Activated naive CD4-positive, alpha-beta T cell treated with anti-CD3 and anti-CD28 coated beads for 36 hours (primary cell): ENCODE results near the gene TMEM208. TPM values are rescaled to one million over a fixed set of nuclear protein-coding genes. Genes with fewer than 3 reads are reported as not detected.

Experiments
- CTCF ChIA-PET: fragments of 350-600 bp; sonication (Branson Sonifier 250); formaldehyde crosslinking; loops from one replicate; lab custom pipeline; 2021; ENCODE audit warnings: antibody characterized with exemption; lab: Charles Lee
- DNase-seq: peaks from one replicate; pipeline ENCODE4 v3.0.0-alpha.2; 2020
- H3K27ac Mint-ChIP-seq: one replicate; pipeline ENCODE4 v1.8.0; 2021; ENCODE audit warnings: mild to moderate bottlenecking, mixed read lengths
- H3K27me3 Mint-ChIP-seq: one replicate; pipeline ENCODE4 v1.8.0; 2021; ENCODE audit warnings: low read depth, mixed read lengths
- H3K36me3 Mint-ChIP-seq: one replicate; pipeline ENCODE4 v1.8.0; 2021; ENCODE audit warnings: low read depth, mixed read lengths
- H3K4me1 Mint-ChIP-seq: one replicate; pipeline ENCODE4 v1.8.0; 2021; ENCODE audit warnings: low read depth, mixed read lengths
- H3K4me3 Mint-ChIP-seq: one replicate; pipeline ENCODE4 v1.8.0; 2021; ENCODE audit warnings: mild to moderate bottlenecking, moderate library complexity, mixed read lengths
- H3K9me3 Mint-ChIP-seq: one replicate; pipeline ENCODE4 v1.8.0; 2021; ENCODE audit warnings: mixed read lengths
- intact Hi-C: fragments of 100-400 bp; cut with micrococcal nuclease; formaldehyde crosslinking; loops from one replicate; pipeline ENCODE4 v1.15.1; 2023
- total RNA-seq, 2 experiments: library from RNA; stranded (reverse); gene quantifications; one replicate each; pipeline ENCODE4 v1.2.3, GENCODE V29; 2021

Gene TMEM208
- total RNA-seq, 2 experiments from 2014 or later = 24.6 to 29.4 TPM

DNA sequence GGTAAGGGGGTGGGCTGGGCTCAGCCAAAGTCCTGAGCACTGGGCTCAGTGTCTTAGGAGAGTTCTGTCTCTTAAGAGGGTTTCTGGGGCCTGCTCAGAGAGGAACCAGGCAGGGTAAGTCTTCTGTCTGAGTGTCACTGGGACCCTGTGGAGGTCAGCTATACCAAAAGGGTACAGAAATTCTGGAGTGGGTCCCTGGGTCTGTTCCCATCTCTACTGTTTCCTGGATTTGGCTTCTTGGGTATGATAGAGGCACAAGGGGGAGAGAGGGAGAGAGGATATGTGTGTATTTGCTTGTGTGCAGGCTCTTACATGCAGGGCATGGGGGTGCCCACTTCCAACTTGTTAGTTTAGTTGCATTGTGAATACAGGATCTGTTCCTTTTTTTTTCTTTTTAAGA is 33.4 kb upstream of the TMEM208 start:
- CTCF ChIA-PET = interaction anchor here (0.6 to 1.7 kb wide), 3 partner anchors 9 to 216 kb away, joined by 3 to 6 read pairs (median 3); no protein-coding TSS in a partner anchor
- Mint-ChIP-seq H3K27ac (no peak overlapping the region), H3K36me3 (peaks cover 25% of the 10 kb centered on the region), H3K4me1 (peaks cover 43% of the 10 kb centered on the region), H3K4me3 (peak overlapping the region; percentile 86), H3K9me3 (no peaks in the 10 kb centered on the region), H3K27me3 (no peaks in the 10 kb centered on the region)
- intact Hi-C loops = no loop called here
- no peak for DNase-seq

DNA sequence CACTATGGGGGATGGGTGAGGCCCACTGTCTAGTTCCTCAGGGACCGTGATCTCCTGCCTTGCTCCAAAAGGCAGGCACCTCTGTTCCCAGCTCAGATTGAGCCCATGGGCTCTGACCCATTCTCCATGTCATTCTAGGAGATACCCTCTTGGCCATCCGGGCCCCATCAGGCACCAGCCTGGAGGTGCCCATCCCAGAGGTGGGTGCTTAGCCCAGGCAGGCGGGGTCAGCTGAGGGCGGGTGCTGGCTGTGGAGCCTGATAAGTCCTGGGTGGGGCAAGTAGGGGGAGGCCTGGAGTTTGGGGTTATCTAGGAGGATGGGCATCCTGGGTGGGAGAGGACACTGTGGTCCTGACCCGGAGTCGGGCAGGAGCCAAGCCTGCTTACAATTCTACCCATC is 32.7 kb upstream of the TMEM208 start:
- Mint-ChIP-seq H3K36me3 (peaks cover 25% of the 10 kb centered on the region), H3K27ac (no peak overlapping the region), H3K4me3 (peak overlapping the region; percentile 86), H3K27me3 (no peaks in the 10 kb centered on the region), H3K9me3 (no peaks in the 10 kb centered on the region), H3K4me1 (peaks cover 43% of the 10 kb centered on the region)
- DNase-seq = no peak
- CTCF ChIA-PET = interaction anchor here (1.7 kb wide), 1 partner anchor 10 kb away, joined by 6 read pairs; no protein-coding TSS in a partner anchor
- intact Hi-C loops = no loop called here

DNA sequence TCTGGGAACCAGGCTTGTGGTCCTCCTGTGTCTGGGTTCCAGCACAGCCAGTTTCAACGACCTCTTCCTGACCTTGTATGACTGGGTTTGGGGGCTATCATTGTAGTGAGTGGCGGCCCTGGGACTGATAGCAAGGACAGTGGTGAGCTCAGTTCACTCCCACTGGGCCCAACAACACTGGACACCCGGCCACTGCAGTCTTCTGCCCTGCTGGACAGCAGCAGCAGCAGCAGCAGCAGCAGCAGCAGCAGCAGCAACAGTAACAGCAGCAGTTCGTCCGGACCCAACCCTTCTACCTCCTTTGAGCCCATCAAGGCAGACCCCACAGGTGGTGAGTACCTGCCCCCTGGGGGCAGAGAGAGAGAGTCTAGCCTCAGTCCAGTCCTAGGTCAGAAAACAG is 31.3 kb upstream of the TMEM208 start:
- Mint-ChIP-seq H3K27me3 (no peaks in the 10 kb centered on the region), H3K27ac (no peak overlapping the region), H3K4me3 (no peak overlapping the region), H3K36me3 (peaks cover 28% of the 10 kb centered on the region), H3K9me3 (no peaks in the 10 kb centered on the region), H3K4me1 (peaks cover 43% of the 10 kb centered on the region)
- intact Hi-C loops = no loop called here
- no peak for DNase-seq
- CTCF ChIA-PET = interaction anchor here (0.9 kb wide), 1 partner anchor 234 kb away, joined by 3 read pairs; no protein-coding TSS in a partner anchor

DNA sequence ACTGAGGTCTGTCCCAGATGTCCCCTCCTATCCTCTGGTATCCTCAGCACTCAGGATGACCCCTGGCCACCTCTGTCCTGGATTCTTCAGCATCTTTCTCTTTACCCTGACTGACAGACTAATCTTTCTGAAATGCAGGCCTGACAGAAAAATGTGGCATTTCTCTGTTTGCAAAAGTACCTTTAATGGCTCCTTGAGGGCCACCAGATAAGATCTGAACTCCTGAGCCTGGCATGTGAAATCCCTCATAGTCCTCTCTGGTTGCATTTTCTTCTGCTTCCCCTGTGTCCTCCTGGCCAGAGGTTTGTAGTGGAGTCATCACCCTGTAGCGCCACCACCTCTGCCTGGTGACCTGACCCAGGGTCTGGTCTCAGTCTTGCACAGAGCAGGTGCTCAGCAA is 30.0 kb upstream of the TMEM208 start:
- CTCF ChIA-PET = interaction anchor here (0.9 to 2.9 kb wide), 2 partner anchors 12 to 235 kb away, joined by 3 to 10 read pairs; no protein-coding TSS in a partner anchor
- H3K9me3 Mint-ChIP-seq = no peaks in the 10 kb centered on the region
- H3K4me3 Mint-ChIP-seq = no peak overlapping the region
- H3K4me1 Mint-ChIP-seq = peaks cover 39% of the 10 kb centered on the region
- intact Hi-C loops = no loop called here
- no peaks in the 10 kb centered on the region for H3K27me3 Mint-ChIP-seq
- no peak overlapping the region for H3K27ac Mint-ChIP-seq
- peaks cover 31% of the 10 kb centered on the region for H3K36me3 Mint-ChIP-seq
- DNase-seq = no peak

DNA sequence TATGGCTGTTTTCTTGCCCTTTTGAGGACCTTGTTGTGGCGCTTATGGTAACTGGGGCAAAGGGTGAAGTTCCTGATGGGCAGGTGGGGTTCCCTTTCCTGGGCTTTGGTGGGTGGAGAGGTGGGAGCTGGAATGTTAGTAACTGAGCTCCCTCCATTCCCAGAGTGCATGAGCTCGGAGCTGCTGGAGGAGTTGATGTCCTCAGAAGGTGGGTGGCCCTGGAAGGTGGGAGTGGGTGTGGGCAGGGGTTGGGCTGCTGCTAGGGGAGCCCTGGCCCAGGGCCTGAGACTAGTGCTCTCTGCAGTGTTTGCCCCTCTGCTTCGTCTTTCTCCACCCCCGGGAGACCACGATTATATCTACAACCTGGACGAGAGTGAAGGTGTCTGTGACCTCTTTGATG is 29.2 kb upstream of the TMEM208 start:
- Mint-ChIP-seq H3K27me3 (no peaks in the 10 kb centered on the region), H3K9me3 (no peaks in the 10 kb centered on the region), H3K36me3 (peaks cover 29% of the 10 kb centered on the region), H3K4me3 (no peak overlapping the region), H3K4me1 (peaks cover 35% of the 10 kb centered on the region), H3K27ac (no peak overlapping the region)
- intact Hi-C loops = no loop called here
- CTCF ChIA-PET = interaction anchor here (0.9 to 2.9 kb wide), 8 partner anchors 7 to 180 kb away, joined by 3 to 10 read pairs (median 4); partner anchors contain the start of gene EXOC3L1
- DNase-seq = no peak

DNA sequence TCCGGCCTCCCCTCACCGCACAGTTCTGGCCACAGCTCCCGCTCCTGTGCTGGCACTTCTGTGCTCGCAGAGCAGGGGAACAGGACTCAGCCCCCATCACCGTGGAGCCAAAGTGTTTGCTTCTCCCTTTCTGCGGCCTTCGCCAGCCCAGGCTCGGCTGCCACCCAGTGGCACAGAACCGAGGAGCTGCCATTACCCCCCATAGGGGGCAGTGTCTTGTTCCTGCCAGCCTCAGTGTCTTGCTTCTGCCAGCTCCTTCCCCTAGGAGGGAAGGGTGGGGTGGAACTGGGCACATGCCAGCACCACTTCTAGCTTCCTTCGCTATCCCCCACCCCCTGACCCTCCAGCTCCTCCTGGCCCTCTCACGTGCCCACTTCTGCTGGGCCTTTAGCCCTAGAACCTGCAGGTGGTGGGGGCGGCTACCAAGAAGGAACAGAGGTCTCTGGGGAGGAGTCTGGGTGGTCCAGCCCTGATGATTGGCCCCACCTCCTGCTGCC is 28.6 kb upstream of the TMEM208 start:
- DNase-seq = peak; percentile 33
- Mint-ChIP-seq H3K4me1 (peaks cover 29% of the 10 kb centered on the region), H3K27ac (no peak overlapping the region), H3K9me3 (no peaks in the 10 kb centered on the region), H3K36me3 (peaks cover 27% of the 10 kb centered on the region), H3K4me3 (no peak overlapping the region), H3K27me3 (no peaks in the 10 kb centered on the region)
- CTCF ChIA-PET = interaction anchor here (0.9 to 2.9 kb wide), 8 partner anchors 8 to 180 kb away, joined by 3 to 10 read pairs (median 4); partner anchors contain the start of gene EXOC3L1
- intact Hi-C loops = no loop called here

DNA sequence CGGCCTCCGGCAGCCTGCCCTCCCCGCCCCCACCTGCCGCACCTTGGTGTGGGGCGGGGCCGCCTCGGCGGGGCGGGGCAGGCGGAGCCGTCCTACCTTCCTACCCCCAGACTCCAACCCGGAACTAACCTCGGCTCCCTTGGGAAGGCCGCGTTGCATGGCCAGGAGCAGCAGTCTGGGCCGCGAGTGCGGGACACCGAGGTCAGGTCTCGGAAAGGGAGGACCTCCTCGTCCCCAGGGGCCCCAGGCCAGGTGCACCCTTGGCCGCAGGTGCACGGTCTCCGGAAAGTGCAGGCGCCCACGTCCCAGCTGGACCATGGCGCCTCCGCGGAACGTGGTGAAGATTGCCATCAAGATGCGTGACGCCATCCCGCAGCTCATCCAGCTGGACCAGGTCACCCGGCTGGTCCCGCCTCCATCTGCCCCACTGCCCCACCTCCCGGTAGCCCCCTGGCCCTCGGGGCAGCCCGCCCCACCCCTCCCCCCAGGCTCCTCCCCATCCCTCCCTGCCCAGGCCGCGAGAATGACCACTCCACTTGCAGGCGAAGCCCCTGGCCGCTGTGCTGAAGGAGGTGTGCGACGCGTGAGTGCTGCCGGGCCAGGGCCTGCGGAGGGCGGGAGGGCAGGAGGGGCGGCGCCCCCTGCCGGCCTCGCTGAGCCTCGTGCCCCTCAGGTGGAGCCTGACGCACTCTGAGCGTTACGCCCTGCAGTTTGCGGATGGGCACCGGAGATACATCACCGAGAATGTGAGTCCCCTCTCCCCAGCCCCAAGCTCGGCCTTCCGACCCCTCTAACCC is 27.7 kb upstream of the TMEM208 start, which contains the start of gene ELMO3:
ELMO3 (plus strand) TSS at position 121 of the 797 bp plus-strand sequence; CDS start at position 317, 196 bp downstream.
- DNase-seq = no peak
- CTCF ChIA-PET = interaction anchor here (0.6 to 2.9 kb wide), 3 partner anchors 9 to 223 kb away, joined by 3 to 10 read pairs (median 6); no protein-coding TSS in a partner anchor
- Mint-ChIP-seq H3K36me3 (peaks cover 24% of the 10 kb centered on the region), H3K27me3 (no peaks in the 10 kb centered on the region), H3K9me3 (no peaks in the 10 kb centered on the region), H3K27ac (no peak within 1 kb of the TSS), H3K4me3 (no peak within 1 kb of the TSS), H3K4me1 (peaks cover 20% of the 10 kb centered on the region)
- intact Hi-C loops = no loop called here

DNA sequence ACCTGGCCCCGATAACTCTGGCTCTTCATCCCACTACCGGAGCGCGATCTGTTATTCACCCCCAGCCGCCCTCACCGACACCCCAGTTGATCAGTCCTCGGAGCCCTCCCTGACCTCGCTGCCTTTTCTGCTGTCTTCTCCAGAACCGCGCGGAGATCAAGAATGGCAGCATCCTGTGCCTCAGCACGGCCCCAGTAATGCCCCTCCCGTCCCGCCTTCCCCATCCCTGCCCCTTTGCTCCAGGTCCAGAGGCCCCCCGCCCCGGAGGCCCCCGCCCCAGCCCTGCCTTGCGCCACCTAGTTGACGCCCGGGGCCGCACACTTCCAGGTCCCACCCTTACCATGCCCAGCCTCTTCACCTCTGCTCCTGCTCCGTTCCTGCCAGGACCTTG is 27.1 kb upstream of the TMEM208 start:
- H3K27ac Mint-ChIP-seq = no peak overlapping the region
- CTCF ChIA-PET = interaction anchor here (0.6 to 2.9 kb wide), 3 partner anchors 15 to 222 kb away, joined by 3 to 10 read pairs (median 8); no protein-coding TSS in a partner anchor
- H3K27me3 Mint-ChIP-seq = no peaks in the 10 kb centered on the region
- H3K9me3 Mint-ChIP-seq = no peaks in the 10 kb centered on the region
- peaks cover 26% of the 10 kb centered on the region for H3K36me3 Mint-ChIP-seq
- peaks cover 18% of the 10 kb centered on the region for H3K4me1 Mint-ChIP-seq
- H3K4me3 Mint-ChIP-seq = no peak overlapping the region
- DNase-seq = no peak
- intact Hi-C loops = no loop called here

DNA sequence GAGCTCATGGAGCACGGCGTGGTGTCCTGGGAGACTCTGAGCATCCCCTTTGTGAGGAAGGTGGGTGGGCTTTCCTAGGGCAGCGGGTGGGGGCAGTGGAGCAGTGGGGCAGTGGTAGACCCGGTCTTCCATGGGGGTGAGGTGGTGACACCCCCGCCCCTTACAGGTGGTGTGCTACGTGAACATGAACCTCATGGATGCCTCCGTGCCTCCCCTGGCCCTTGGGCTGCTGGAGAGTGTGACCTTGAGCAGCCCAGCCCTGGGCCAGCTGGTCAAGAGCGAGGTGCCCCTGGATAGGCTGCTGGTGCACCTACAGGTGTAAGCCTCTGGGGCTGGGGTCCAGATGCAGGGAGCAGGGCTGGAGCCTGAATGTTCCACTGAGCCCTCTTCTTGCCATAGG is 26.4 kb upstream of the TMEM208 start:
- Mint-ChIP-seq H3K36me3 (peaks cover 24% of the 10 kb centered on the region), H3K4me1 (peaks cover 13% of the 10 kb centered on the region), H3K27ac (no peak overlapping the region), H3K27me3 (no peaks in the 10 kb centered on the region), H3K9me3 (no peaks in the 10 kb centered on the region), H3K4me3 (no peak overlapping the region)
- intact Hi-C loops = no loop called here
- CTCF ChIA-PET = interaction anchor here (0.6 kb wide), 2 partner anchors 121 to 148 kb away, joined by 5 to 8 read pairs; no protein-coding TSS in a partner anchor
- DNase-seq = no peak

DNA sequence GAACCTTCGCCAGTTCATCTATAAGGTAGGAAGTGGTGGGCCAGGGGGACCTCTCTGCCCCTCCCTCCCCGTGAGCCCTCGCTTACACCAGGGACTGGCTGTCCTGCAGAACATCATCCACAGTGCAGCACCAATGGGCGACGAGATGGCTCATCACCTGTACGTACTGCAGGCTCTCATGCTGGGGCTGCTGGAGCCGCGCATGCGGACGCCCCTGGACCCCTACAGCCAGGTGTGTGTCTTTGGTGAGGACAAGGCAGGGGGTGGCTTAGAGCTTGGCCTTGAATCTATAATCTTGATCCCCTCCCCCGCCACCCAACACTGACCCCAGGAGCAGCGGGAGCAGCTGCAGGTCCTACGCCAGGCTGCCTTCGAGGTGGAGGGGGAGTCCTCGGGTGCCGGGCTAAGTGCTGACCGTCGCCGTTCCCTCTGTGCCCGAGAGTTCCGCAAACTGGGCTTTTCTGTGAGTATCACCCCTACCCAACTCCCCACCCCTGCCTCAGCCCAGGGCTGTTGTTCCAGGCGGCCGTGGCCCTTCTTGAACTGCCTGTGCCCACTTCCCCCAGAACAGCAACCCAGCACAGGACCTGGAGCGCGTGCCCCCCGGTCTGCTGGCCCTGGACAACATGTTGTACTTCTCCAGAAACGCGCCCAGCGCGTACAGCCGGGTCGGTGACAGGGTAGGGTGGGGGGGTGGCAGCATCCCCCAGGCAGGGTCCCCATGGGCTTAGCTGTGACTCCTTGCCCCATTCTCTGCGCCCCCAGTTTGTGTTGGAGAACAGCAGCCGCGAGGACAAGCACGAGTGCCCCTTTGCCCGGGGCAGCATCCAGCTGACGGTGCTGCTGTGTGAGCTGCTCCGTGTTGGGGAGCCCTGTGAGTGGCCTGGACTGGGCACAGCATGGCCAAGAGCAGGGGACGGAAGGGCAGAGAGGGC is 25.3 kb upstream of the TMEM208 start:
- Mint-ChIP-seq H3K27ac (no peak overlapping the region), H3K9me3 (no peaks in the 10 kb centered on the region), H3K27me3 (no peaks in the 10 kb centered on the region), H3K4me1 (peaks cover 2% of the 10 kb centered on the region), H3K36me3 (peaks cover 15% of the 10 kb centered on the region), H3K4me3 (no peak overlapping the region)
- intact Hi-C loops = no loop called here
- CTCF ChIA-PET = interaction anchor here (0.7 to 1.6 kb wide), 2 partner anchors 10 to 25 kb away, joined by 4 to 5 read pairs; partner anchors contain the start of gene TMEM208
- no peak for DNase-seq

DNA sequence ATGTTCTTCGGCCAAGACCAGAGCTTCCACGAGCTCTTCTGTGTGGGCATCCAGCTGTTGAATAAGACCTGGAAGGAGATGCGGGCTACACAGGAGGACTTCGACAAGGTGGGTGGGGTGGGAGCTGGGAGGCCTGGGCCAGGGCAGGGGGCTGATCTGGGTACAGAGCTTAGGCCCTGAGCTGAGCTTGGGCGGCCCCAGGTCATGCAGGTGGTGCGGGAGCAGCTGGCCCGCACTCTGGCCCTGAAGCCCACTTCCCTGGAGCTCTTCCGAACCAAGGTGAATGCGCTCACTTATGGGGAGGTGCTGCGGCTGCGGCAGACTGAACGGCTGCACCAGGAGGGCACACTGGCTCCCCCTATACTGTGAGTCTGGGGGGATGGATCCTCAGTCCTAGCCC is 24.5 kb upstream of the TMEM208 start:
- Mint-ChIP-seq H3K4me3 (no peak overlapping the region), H3K9me3 (no peaks in the 10 kb centered on the region), H3K4me1 (no peaks in the 10 kb centered on the region), H3K36me3 (peaks cover 11% of the 10 kb centered on the region), H3K27me3 (no peaks in the 10 kb centered on the region), H3K27ac (no peak overlapping the region)
- intact Hi-C loops = no loop called here
- CTCF ChIA-PET = interaction anchor here (0.6 to 1.6 kb wide), 2 partner anchors 9 to 195 kb away, joined by 4 to 6 read pairs; no protein-coding TSS in a partner anchor
- no peak for DNase-seq
